ENCODE data around the gene SLC25A13.
"Not testable (repeated sequence)": the region's sequence is repeated elsewhere in the genome, so short reads cannot be mapped to it uniquely, and the experiment has no call there.

The SLC25A13 gene

GRCh38 chr7:96173781-96174180, 148.1 kb downstream of the SLC25A13 start:
- no peak for DNase-seq (ENCODE audit: low read depth in 1 of 2, low spot score in 1 of 2)

GRCh38 chr7:96169439-96169838, 152.5 kb downstream of the SLC25A13 start:
- no peak for DNase-seq (ENCODE audit: low read depth in 1 of 2, low spot score in 1 of 2)

- DNase-seq (ENCODE audit: low read depth in 1 of 2, low spot score in 1 of 2), result no peak
Observed at GRCh38 chr7:96167424-96167823, 154.5 kb downstream of the SLC25A13 start.

- no peak for DNase-seq (ENCODE audit: low read depth in 1 of 2, low spot score in 1 of 2)
Observed at GRCh38 chr7:96161897-96162296, 160.0 kb downstream of the SLC25A13 start.

GRCh38 chr7:96157856-96158255, 164.0 kb downstream of the SLC25A13 start:
- DNase-seq (ENCODE audit: low read depth in 1 of 2, low spot score in 1 of 2), result no peak

- DNase-seq (ENCODE audit: low read depth in 1 of 2, low spot score in 1 of 2), result not testable (repeated sequence)
Observed at GRCh38 chr7:96154506-96154905, 167.4 kb downstream of the SLC25A13 start.

- no peak for DNase-seq (ENCODE audit: low read depth in 1 of 2, low spot score in 1 of 2)
Observed at GRCh38 chr7:96152706-96153105, 169.2 kb downstream of the SLC25A13 start.

GRCh38 chr7:96151889-96152288, 170.0 kb downstream of the SLC25A13 start:
- no peak for DNase-seq (ENCODE audit: low read depth in 1 of 2, low spot score in 1 of 2)

- no peak for DNase-seq (ENCODE audit: low read depth in 1 of 2, low spot score in 1 of 2)
Observed at GRCh38 chr7:96144260-96144526, 177.7 kb downstream of the SLC25A13 start.

- no peak for DNase-seq (ENCODE audit: low read depth in 1 of 2, low spot score in 1 of 2)
Observed at GRCh38 chr7:96143495-96144259, 178.2 kb downstream of the SLC25A13 start.

- DNase-seq (ENCODE audit: low read depth in 1 of 2, low spot score in 1 of 2), result no peak
Observed at GRCh38 chr7:96136600-96137239, 185.2 kb downstream of the SLC25A13 start.

GRCh38 chr7:96135241-96135640, 186.7 kb downstream of the SLC25A13 start:
- DNase-seq (ENCODE audit: low read depth in 1 of 2, low spot score in 1 of 2), result no peak

- DNase-seq (ENCODE audit: low read depth in 1 of 2, low spot score in 1 of 2), result no peak
Observed at GRCh38 chr7:96131525-96131924, 190.4 kb downstream of the SLC25A13 start.

- no peak for DNase-seq (ENCODE audit: low read depth in 1 of 2, low spot score in 1 of 2)
Observed at GRCh38 chr7:96127746-96128145, 194.2 kb downstream of the SLC25A13 start.

- DNase-seq (ENCODE audit: low read depth in 1 of 2, low spot score in 1 of 2), result no peak
Observed at GRCh38 chr7:96126382-96126781, 195.5 kb downstream of the SLC25A13 start.

- DNase-seq (ENCODE audit: low read depth in 1 of 2, low spot score in 1 of 2), result no peak
Observed at GRCh38 chr7:96122746-96123145, 199.2 kb downstream of the SLC25A13 start.

GRCh38 chr7:96121752-96122151, 200.1 kb downstream of the SLC25A13 start:
- no peak for DNase-seq (ENCODE audit: low read depth in 1 of 2, low spot score in 1 of 2)

GRCh38 chr7:96120445-96121225, 201.3 kb downstream of the SLC25A13 start:
- no peak for DNase-seq (ENCODE audit: low read depth in 1 of 2, low spot score in 1 of 2)

GRCh38 chr7:96118449-96119001, 203.4 kb downstream of the SLC25A13 start:
- DNase-seq (ENCODE audit: low read depth in 1 of 2, low spot score in 1 of 2), result no peak

GRCh38 chr7:96116173-96116572, 205.7 kb downstream of the SLC25A13 start:
- DNase-seq (ENCODE audit: low read depth in 1 of 2, low spot score in 1 of 2), result no peak

- DNase-seq (ENCODE audit: low read depth in 1 of 2, low spot score in 1 of 2), result no peak
Observed at GRCh38 chr7:96114190-96114589, 207.7 kb downstream of the SLC25A13 start.

- no peak for DNase-seq (ENCODE audit: low read depth in 1 of 2, low spot score in 1 of 2)
Observed at GRCh38 chr7:96111405-96111804, 210.5 kb downstream of the SLC25A13 start.
